ENCODE data around the gene HEBP2.

Gene HEBP2

DNA sequence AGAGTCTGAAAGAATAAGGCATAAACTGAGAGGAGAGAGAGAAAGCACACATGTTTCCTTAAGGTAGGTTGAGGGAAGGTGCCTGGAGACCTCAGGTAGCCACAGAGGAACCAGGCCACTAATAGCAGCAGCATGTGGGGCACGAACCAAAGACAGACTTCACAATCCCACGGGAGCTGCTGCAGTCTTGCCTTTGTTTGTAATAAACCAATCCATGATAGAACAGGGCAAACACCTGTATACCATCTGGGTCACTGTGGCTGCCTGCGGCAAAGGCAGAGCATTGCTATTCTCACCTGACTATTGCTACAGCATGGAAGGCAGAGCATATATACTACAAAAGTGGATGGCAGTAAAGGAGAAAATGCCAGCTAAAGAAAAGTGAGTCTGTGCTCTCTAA, 36.3 kb downstream of the HEBP2 start:
- DNase-seq (ENCODE audit: low read depth), result no peak
- TF ChIP-seq, protein P1, sequence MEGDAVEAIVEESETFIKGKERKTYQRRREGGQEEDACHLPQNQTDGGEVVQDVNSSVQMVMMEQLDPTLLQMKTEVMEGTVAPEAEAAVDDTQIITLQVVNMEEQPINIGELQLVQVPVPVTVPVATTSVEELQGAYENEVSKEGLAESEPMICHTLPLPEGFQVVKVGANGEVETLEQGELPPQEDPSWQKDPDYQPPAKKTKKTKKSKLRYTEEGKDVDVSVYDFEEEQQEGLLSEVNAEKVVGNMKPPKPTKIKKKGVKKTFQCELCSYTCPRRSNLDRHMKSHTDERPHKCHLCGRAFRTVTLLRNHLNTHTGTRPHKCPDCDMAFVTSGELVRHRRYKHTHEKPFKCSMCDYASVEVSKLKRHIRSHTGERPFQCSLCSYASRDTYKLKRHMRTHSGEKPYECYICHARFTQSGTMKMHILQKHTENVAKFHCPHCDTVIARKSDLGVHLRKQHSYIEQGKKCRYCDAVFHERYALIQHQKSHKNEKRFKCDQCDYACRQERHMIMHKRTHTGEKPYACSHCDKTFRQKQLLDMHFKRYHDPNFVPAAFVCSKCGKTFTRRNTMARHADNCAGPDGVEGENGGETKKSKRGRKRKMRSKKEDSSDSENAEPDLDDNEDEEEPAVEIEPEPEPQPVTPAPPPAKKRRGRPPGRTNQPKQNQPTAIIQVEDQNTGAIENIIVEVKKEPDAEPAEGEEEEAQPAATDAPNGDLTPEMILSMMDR (IDR thresholded peaks at IDR 0.05; ENCODE audit: low read depth, low read length, missing control alignments), result no peak
- no peak overlapping the region for H3K4me3 ChIP-seq (ENCODE audit: low read depth, low read length)

DNA sequence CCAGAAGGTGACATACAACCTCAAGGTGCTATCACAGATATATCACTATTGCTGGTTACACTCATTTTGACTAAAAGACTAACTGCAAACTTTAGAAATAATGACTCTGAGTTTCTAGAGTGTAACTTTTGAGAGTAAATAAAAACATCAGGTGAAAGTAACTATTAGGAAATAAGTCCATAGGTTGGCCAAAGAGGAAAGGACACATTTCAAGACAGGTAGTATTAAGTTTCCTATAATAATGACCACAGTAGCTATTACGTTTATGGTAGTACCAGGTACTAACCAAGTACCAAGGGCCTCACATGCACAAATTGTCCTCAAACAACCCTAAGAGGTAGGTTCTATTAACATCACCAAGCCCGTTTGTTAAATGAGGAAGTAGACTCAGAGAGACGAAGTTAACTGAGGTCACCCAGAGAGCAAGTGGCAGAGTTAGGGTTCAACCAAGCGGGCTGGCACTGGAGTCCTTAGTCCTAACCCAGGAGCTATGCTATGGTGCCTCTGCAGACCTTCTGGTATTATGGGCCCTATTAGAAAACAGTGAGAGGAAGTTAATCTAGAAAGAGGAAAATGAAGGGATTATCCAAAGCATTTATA, 36.8 kb downstream of the HEBP2 start:
- no peak for DNase-seq (ENCODE audit: low read depth)
- no peak overlapping the region for H3K4me3 ChIP-seq (ENCODE audit: low read depth, low read length)
- TF ChIP-seq, protein P1 (IDR thresholded peaks at IDR 0.05; ENCODE audit: low read depth, low read length, missing control alignments), result no peak

DNA sequence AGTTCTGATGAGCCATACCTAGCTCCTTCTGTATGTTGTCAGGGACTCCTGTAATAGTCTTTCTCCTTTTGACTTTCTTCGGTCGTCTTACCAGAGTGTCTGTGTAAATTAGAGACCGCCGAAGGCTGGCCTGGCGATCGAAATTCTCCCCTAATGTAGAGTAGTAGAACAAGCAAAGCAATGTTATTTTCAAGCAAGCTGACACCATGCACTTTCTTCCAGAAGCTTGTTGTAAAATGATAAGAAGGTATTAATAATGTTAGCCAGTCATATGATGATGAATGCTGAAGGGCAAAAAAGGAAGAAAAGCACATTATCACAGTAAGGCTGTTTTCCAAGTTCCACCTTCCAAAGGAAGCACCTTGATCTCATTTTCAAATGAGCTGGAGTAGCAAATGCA, 37.9 kb downstream of the HEBP2 start:
- DNase-seq (ENCODE audit: low read depth), result no peak
- no peak overlapping the region for H3K4me3 ChIP-seq (ENCODE audit: low read depth, low read length)
- TF ChIP-seq, protein P1 (IDR thresholded peaks at IDR 0.05; ENCODE audit: low read depth, low read length, missing control alignments), result no peak

DNA sequence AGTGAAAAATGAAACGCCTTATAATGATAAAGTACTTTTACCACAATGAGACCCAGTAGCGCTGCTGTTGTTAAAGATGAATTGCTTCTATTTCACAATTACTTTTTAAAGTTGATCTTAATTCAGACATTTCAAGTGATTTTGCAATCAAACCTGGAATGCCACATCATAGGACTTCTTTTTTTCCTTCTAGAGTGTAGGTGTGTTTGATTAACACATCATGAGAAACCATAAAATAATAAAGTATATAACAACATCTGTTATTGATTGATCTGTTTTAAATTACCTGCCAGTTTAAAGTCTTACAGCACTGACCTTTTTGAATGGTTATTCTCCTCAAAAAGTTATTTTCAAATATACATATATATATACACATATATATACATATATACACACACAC, 38.6 kb downstream of the HEBP2 start:
- no peak for DNase-seq (ENCODE audit: low read depth)
- TF ChIP-seq, protein P1 (IDR thresholded peaks at IDR 0.05; ENCODE audit: low read depth, low read length, missing control alignments), result no peak
- H3K4me3 ChIP-seq (ENCODE audit: low read depth, low read length), result no peak overlapping the region

DNA sequence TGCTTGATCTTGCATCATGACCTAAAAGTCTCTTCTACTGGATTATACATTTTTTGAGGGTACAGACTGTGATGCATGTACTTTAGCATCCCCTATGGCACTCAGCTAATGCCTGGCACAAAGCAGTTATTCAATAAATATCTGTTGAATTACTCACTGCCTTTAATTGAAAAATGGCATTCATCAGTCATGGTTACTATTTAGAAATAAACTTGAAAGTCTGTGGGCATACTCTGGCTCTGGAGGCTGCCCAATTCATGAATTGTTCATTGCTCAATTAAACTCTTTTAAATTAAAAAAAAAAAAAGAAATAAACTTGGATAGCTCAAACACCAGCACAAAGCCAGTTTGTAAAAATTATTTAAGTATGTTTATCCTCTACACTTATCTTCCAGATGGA, 40.0 kb downstream of the HEBP2 start:
- TF ChIP-seq, protein P1 (IDR thresholded peaks at IDR 0.05; ENCODE audit: low read depth, low read length, missing control alignments), result no peak
- DNase-seq (ENCODE audit: low read depth), result no peak

DNA sequence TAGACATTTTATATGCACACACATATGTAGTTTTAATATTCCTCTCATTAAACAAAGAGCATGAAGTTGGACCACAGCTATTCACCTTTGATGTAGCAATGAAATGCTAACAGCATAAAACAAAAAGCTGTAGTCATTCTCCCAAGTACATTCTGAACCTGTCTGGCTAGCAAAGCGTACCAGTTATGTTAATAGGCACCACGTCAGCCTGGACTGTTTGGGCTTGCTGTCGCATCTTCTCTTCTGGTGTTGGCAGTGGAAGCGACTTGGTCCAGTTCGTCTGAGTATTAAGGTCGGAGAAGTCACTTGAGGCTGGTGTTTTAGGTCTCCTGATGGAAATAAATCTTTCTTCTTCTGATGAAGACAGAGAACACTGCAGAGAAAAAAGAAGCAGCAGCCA, 42.8 kb downstream of the HEBP2 start:
- DNase-seq (ENCODE audit: low read depth), result no peak
- TF ChIP-seq, protein P1 (IDR thresholded peaks at IDR 0.05; ENCODE audit: low read depth, low read length, missing control alignments), result no peak
- H3K4me3 ChIP-seq (ENCODE audit: low read depth, low read length), result no peak overlapping the region

More for the DNA sequence above, 40.0 kb downstream of the HEBP2 start:
- H3K4me3 ChIP-seq (ENCODE audit: low read depth, low read length), result no peak overlapping the region

DNA sequence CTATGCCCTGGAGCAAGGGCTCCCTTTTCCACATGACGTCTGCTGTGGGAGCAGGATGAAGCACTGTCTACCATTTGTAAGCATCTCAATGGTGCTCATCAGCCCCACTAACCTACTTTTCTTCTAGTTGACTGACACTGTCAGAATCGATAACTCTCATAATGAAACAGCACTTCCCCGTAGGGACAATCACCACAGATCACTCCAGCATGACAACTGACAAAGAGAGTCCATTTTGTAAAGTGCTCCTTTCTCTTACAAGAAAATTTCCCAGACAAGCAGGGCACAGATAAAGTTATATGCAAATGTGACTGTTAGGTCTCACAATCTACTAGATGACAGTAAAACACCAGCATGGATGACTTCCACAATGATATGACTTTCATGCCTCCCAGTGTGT, 46.4 kb downstream of the HEBP2 start:
- no peak for DNase-seq (ENCODE audit: low read depth)
- TF ChIP-seq, protein P1 (IDR thresholded peaks at IDR 0.05; ENCODE audit: low read depth, low read length, missing control alignments), result no peak
- H3K4me3 ChIP-seq (ENCODE audit: low read depth, low read length), result no peak overlapping the region
